ENCODE data around the gene HOXD13.

DNA sequence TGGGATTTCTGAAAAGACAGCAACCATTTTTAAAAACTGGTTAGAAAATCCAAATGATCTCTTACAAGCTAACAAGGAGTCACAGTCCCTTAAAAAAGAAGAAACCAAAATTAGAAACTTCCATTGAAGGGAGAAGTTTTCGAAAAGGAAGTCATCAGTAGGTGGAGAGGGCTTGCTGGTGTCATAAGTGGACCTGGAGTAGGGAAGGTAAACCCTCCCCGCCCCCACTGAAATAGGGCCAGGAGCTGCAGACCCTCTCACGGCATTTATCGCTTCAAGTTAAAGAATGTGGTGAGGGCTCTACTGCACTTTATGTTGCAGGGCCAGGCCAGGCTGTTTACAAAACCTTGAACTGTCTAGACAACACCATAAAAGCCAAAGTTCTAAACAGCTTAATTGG is 17.4 kb downstream of the HOXD13 start:
- no peak for TF ChIP-seq POLR2A (IDR thresholded peaks at IDR 0.05)
- TF ChIP-seq, protein P1, sequence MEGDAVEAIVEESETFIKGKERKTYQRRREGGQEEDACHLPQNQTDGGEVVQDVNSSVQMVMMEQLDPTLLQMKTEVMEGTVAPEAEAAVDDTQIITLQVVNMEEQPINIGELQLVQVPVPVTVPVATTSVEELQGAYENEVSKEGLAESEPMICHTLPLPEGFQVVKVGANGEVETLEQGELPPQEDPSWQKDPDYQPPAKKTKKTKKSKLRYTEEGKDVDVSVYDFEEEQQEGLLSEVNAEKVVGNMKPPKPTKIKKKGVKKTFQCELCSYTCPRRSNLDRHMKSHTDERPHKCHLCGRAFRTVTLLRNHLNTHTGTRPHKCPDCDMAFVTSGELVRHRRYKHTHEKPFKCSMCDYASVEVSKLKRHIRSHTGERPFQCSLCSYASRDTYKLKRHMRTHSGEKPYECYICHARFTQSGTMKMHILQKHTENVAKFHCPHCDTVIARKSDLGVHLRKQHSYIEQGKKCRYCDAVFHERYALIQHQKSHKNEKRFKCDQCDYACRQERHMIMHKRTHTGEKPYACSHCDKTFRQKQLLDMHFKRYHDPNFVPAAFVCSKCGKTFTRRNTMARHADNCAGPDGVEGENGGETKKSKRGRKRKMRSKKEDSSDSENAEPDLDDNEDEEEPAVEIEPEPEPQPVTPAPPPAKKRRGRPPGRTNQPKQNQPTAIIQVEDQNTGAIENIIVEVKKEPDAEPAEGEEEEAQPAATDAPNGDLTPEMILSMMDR (IDR thresholded peaks at IDR 0.05): no peak

Data from uterus (tissue), 2 donors.